ENCODE data around the gene NHS.

DNA sequence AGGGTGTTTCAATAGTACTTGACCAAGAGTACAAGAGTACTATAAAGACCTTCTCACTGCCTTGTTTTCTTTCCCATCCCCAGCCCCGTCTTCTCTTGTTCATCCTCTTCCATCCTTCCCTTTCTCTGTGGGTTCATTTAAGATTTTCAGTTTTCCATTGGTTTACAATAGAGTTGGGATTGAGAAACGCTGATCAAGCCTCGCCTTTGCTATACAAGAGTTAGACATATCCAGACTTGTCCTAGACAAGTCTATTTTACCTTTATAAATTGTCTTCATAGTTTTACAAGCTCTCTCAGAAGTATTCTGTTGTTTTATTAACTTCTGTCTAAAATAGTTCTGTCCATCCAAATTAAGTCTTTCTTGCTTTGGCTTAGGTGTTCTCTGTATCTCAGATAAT lies 332.7 kb downstream of the NHS start:
- TF ChIP-seq, protein P1, sequence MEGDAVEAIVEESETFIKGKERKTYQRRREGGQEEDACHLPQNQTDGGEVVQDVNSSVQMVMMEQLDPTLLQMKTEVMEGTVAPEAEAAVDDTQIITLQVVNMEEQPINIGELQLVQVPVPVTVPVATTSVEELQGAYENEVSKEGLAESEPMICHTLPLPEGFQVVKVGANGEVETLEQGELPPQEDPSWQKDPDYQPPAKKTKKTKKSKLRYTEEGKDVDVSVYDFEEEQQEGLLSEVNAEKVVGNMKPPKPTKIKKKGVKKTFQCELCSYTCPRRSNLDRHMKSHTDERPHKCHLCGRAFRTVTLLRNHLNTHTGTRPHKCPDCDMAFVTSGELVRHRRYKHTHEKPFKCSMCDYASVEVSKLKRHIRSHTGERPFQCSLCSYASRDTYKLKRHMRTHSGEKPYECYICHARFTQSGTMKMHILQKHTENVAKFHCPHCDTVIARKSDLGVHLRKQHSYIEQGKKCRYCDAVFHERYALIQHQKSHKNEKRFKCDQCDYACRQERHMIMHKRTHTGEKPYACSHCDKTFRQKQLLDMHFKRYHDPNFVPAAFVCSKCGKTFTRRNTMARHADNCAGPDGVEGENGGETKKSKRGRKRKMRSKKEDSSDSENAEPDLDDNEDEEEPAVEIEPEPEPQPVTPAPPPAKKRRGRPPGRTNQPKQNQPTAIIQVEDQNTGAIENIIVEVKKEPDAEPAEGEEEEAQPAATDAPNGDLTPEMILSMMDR (IDR thresholded peaks at IDR 0.05), result no peak
- TF ChIP-seq EP300 (IDR thresholded peaks at IDR 0.05) (no peak), POLR2A (IDR thresholded peaks at IDR 0.05) (no peak)
